Neural cell (in vitro differentiated cells): ENCODE results near the gene PREX1.

Experiments
- CTCF ChIP-seq: fragments of 450-650 bp; IDR thresholded peaks from 2 replicates; pipeline ENCODE4 v1.5.1; 2014; ENCODE audit warnings: antibody characterized with exemption, mild to moderate bottlenecking, moderate library complexity; ENCODE audit not compliant: poor library complexity, severe bottlenecking
- EP300 ChIP-seq: fragments of 450-650 bp; conservative IDR thresholded peaks from 2 replicates; pipeline ENCODE4 v1.6.1; 2014; ENCODE audit warnings: antibody characterized with exemption, mild to moderate bottlenecking, moderate library complexity; ENCODE audit not compliant: poor library complexity, severe bottlenecking
- EZH2 ChIP-seq: fragments of 200-600, 300-800 bp; shearing (Covaris generic), sonication (generic); IDR thresholded peaks from 2 replicates; pipeline ENCODE4 v1.6.1; 2014; ENCODE audit warnings: antibody characterized with exemption, low read length, borderline replicate concordance, mild to moderate bottlenecking; ENCODE audit not compliant: insufficient read depth, poor library complexity, severe bottlenecking
- MXI1 ChIP-seq: fragments of 450-650 bp; conservative IDR thresholded peaks from 2 replicates; pipeline ENCODE4 v1.6.1; 2014; ENCODE audit warnings: antibody characterized with exemption, mild to moderate bottlenecking; ENCODE audit not compliant: poor library complexity, severe bottlenecking
- POLR2AphosphoS5 ChIP-seq: IDR thresholded peaks from 2 replicates; pipeline ENCODE4 v1.6.1; 2012
- RAD21 ChIP-seq: fragments of 450-650 bp; conservative IDR thresholded peaks from 2 replicates; pipeline ENCODE4 v1.6.1; 2014; ENCODE audit warnings: antibody characterized with exemption, mild to moderate bottlenecking, moderate library complexity
- REST ChIP-seq: IDR thresholded peaks from 2 replicates; pipeline ENCODE4 v1.6.1; 2012; ENCODE audit warnings: borderline replicate concordance
- SMC3 ChIP-seq: fragments of 450-650 bp; conservative IDR thresholded peaks from 2 replicates; pipeline ENCODE4 v1.6.1; 2014; ENCODE audit warnings: antibody characterized with exemption, mild to moderate bottlenecking, moderate library complexity; ENCODE audit not compliant: poor library complexity

DNA sequence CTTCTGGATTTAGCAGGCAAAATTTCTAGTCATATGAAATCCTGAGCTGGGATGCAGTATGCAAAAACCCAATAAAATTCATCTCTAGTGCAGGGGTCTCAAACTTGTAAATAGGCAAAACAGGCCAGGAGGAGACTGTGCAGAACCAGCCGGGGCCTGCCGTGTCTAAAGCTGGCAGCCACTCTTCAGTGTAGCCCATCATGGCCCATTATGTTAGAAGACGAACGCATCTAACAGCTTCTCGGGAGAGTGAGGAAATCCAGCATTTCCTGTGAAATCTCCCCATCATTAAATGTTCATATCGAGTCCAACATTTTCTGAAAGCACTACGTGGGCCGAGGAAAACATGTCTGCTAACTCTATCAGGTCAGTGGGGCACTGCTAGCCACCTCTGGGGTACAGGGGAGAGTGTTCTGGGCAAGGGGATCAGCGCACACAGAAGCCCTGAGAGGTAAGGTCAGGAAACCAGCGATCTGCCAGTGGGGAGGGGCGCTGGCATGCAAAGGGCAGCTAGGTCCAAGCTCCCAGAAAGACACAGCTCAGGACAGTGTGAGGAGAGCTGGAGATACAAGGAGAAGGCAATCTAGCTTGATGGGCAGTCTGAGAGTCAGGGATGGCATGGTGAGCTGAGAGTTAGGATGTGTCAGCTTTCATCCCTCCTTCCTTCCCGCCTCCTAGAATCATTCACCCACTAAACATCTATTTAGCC, 144.2 kb downstream of the PREX1 start:
- TF ChIP-seq CTCF: no peak
- no peak for TF ChIP-seq REST
- TF ChIP-seq EP300: no peak
- TF ChIP-seq POLR2AphosphoS5: no peak
- no peak for TF ChIP-seq SMC3
- no peak for TF ChIP-seq EZH2
- no peak for TF ChIP-seq MXI1
- no peak for TF ChIP-seq RAD21
